Brain microvascular endothelial cell (primary cell): ENCODE data around the gene SYT7.
"Not testable (repeated sequence)": the region's sequence is repeated elsewhere in the genome, so short reads cannot be mapped to it uniquely, and the experiment has no call there.

ENCODE experiments used
- DNase-seq: peaks from one replicate; pipeline ENCODE4 v3.0.0-alpha.2; 2020
- H3K27ac ChIP-seq: fragments of 250-450 bp; sonication (Bioruptor Pico); 2 replicates; pipeline ENCODE4 v1.5.1; 2020; ENCODE audit warnings: mild to moderate bottlenecking, moderate library complexity
- H3K27me3 ChIP-seq: fragments of 250-450 bp; sonication (Bioruptor Pico); replicated peaks from 2 replicates; pipeline ENCODE4 v1.5.1; 2020; ENCODE audit warnings: mild to moderate bottlenecking
- H3K36me3 ChIP-seq: fragments of 250-450 bp; sonication (Bioruptor Pico); replicated peaks from 2 replicates; pipeline ENCODE4 v1.5.1; 2020; ENCODE audit warnings: mild to moderate bottlenecking
- H3K4me3 ChIP-seq: 2 replicates; pipeline ENCODE4 v1.5.1; 2011; ENCODE audit warnings: low read depth, mild to moderate bottlenecking, control low read depth, low read length, moderate library complexity
- CTCF ChIP-seq: IDR thresholded peaks from 2 replicates; pipeline ENCODE4 v1.5.1; 2011; ENCODE audit warnings: low read depth, mild to moderate bottlenecking, moderate library complexity, low read length, control low read depth, inconsistent platforms; ENCODE audit errors: missing control alignments
- in situ Hi-C: cut with HindIII; loops from 2 replicates; pipeline ENCODE4 v1.10.0; 2017; ENCODE audit warnings: low sequenced_read_pairs, low pct_ligation_motif_present

SYT7 gene

GRCh38 chr11:61618978-61619377, 38.1 kb upstream of the SYT7 start:
- DNase-seq: no peak
- H3K27me3 ChIP-seq: no peaks in the 10 kb centered on the region
- H3K4me3 ChIP-seq: no peak overlapping the region
- H3K27ac ChIP-seq: no peak overlapping the region
- in situ Hi-C loops: no loop called here
- H3K36me3 ChIP-seq: no peaks in the 10 kb centered on the region
- TF ChIP-seq CTCF: no peak

- TF ChIP-seq CTCF: peak; percentile 21
- Histone ChIP-seq H3K4me3 (no peak overlapping the region), H3K36me3 (no peaks in the 10 kb centered on the region), H3K27ac (no peak overlapping the region), H3K27me3 (no peaks in the 10 kb centered on the region)
- DNase-seq: no peak
- in situ Hi-C loops: no loop called here
Observed at GRCh38 chr11:61617515-61617914, 36.6 kb upstream of the SYT7 start.

- TF ChIP-seq CTCF: no peak
- Histone ChIP-seq H3K27me3 (no peaks in the 10 kb centered on the region), H3K27ac (peak overlapping the region; percentile 16), H3K4me3 (no peak overlapping the region), H3K36me3 (no peaks in the 10 kb centered on the region)
- in situ Hi-C loops: no loop called here
- DNase-seq: peak; percentile 65
Observed at GRCh38 chr11:61616434-61616833, 35.6 kb upstream of the SYT7 start.

- in situ Hi-C loops, H3K27me3 ChIP-seq, H3K4me3 ChIP-seq, H3K27ac ChIP-seq, H3K36me3 ChIP-seq: not testable (repeated sequence)
- DNase-seq: peak; percentile 63
Observed at GRCh38 chr11:61614782-61615181, 33.9 kb upstream of the SYT7 start.

- no peak for DNase-seq
- peaks cover 13% of the 10 kb centered on the region for H3K27me3 ChIP-seq
- no peaks in the 10 kb centered on the region for H3K36me3 ChIP-seq
- in situ Hi-C loops: no loop called here
- TF ChIP-seq CTCF: no peak
- no peak overlapping the region for H3K4me3 ChIP-seq
- no peak overlapping the region for H3K27ac ChIP-seq
Observed at GRCh38 chr11:61613870-61614269, 33.0 kb upstream of the SYT7 start.

GRCh38 chr11:61613051-61613450, 32.2 kb upstream of the SYT7 start:
- no peak for TF ChIP-seq CTCF
- H3K27me3 ChIP-seq: peaks cover 13% of the 10 kb centered on the region
- no peak for DNase-seq
- no peak overlapping the region for H3K4me3 ChIP-seq
- in situ Hi-C loops: no loop called here
- no peaks in the 10 kb centered on the region for H3K36me3 ChIP-seq
- no peak overlapping the region for H3K27ac ChIP-seq
